HEK293 (cell line): ENCODE results near the gene KBTBD4.

Source experiments
- CTCF ChIA-PET: fragments of 350-600 bp; formaldehyde crosslinking; extraction: SDS; loops from one replicate; lab custom pipeline; 2021; ENCODE audit warnings: antibody characterized with exemption; lab: Yijun Ruan, JAX
- POLR2A ChIA-PET: fragments of 300-600 bp; formaldehyde crosslinking; extraction: SDS; loops from one replicate; lab custom pipeline; 2020; ENCODE audit warnings: antibody characterized with exemption, inconsistent platforms; lab: Yijun Ruan, JAX
- H3K27ac ChIP-seq: fragments of 200-500 bp; sonication (Bioruptor generic); 2 replicates; pipeline ENCODE4 v1.5.1; 2014; ENCODE audit warnings: low read depth, low read length, control low read depth, inconsistent platforms; ENCODE audit errors: extremely low read depth
- H3K36me3 ChIP-seq, 2 experiments: fragments of 200-500 bp in 1 of 2; sonication (Bioruptor generic) in 1 of 2; 1 replicate in 1 of 2; 2 replicates in 1 of 2; pipeline ENCODE4 v1.5.1; 2014 to 2017; ENCODE audit warnings: inconsistent platforms in 2 of 2, low read length in 2 of 2; ENCODE audit not compliant: control insufficient read depth in 2 of 2, insufficient read depth in 1 of 2
- H3K4me1 ChIP-seq: fragments of 200-500 bp; sonication (Bioruptor generic); 2 replicates; pipeline ENCODE4 v1.5.1; 2014; ENCODE audit warnings: mild to moderate bottlenecking, low read length, inconsistent platforms; ENCODE audit not compliant: control insufficient read depth, insufficient read depth
- H3K4me3 ChIP-seq: 2 replicates; pipeline ENCODE4 v1.5.1; 2011; ENCODE audit warnings: low read depth, mild to moderate bottlenecking, control low read depth, low read length, moderate library complexity
- H3K9me3 ChIP-seq: fragments of 200-500 bp; sonication (Bioruptor generic); 2 replicates; pipeline ENCODE4 v1.5.1; 2014; ENCODE audit warnings: low read depth, low read length, inconsistent platforms; ENCODE audit not compliant: control insufficient read depth, insufficient read depth
- FEZF1 ChIP-seq: fragments of 450-650 bp; formaldehyde crosslinking; IDR thresholded peaks from 2 replicates; pipeline ENCODE4 v1.5.1; 2016; ENCODE audit warnings: missing biosample characterization, missing genetic modification characterization
- SCRT2 ChIP-seq: fragments of 450-650 bp; formaldehyde crosslinking; IDR thresholded peaks from 2 replicates; pipeline ENCODE4 v1.5.1; 2016; ENCODE audit warnings: missing biosample characterization, missing genetic modification characterization
- SP2 ChIP-seq: fragments of 450-650 bp; formaldehyde crosslinking; IDR thresholded peaks from 2 replicates; pipeline ENCODE4 v1.5.1; 2016; ENCODE audit warnings: missing biosample characterization, missing genetic modification characterization
- WT1 ChIP-seq: fragments of 450-650 bp; formaldehyde crosslinking; IDR thresholded peaks from 2 replicates; pipeline ENCODE4 v1.5.1; 2016; ENCODE audit warnings: missing biosample characterization, missing genetic modification characterization
- ZBTB17 ChIP-seq: fragments of 450-650 bp; formaldehyde crosslinking; IDR thresholded peaks from 2 replicates; pipeline ENCODE4 v1.5.1; 2016; ENCODE audit warnings: missing biosample characterization, missing genetic modification characterization
- ZBTB8A ChIP-seq: fragments of 450-650 bp; formaldehyde crosslinking; IDR thresholded peaks from 2 replicates; pipeline ENCODE4 v1.5.1; 2016; ENCODE audit warnings: missing biosample characterization, missing genetic modification characterization
- ZNF214 ChIP-seq: fragments of 450-650 bp; formaldehyde crosslinking; IDR thresholded peaks from 2 replicates; pipeline ENCODE4 v1.5.1; 2017; ENCODE audit warnings: missing biosample characterization, mild to moderate bottlenecking, missing genetic modification characterization, borderline replicate concordance
- ZNF791 ChIP-seq: fragments of 450-650 bp; formaldehyde crosslinking; IDR thresholded peaks from 2 replicates; pipeline ENCODE4 v1.5.1; 2016; ENCODE audit warnings: missing biosample characterization, missing genetic modification characterization
- ZSCAN16 ChIP-seq: fragments of 450-650 bp; formaldehyde crosslinking; IDR thresholded peaks from 2 replicates; pipeline ENCODE4 v1.5.1; 2016; ENCODE audit warnings: missing biosample characterization, missing genetic modification characterization
- TF ChIP-seq, protein P1 (sequence below): fragments of 450-650 bp; formaldehyde crosslinking; IDR thresholded peaks from 2 replicates; pipeline ENCODE4 v1.5.1; 2017; ENCODE audit warnings: missing biosample characterization, missing genetic modification characterization
- TF ChIP-seq, protein P2 (sequence below): fragments of 450-650 bp; formaldehyde crosslinking; IDR thresholded peaks from 2 replicates; pipeline ENCODE4 v1.5.1; 2017; ENCODE audit warnings: missing biosample characterization, mild to moderate bottlenecking, missing genetic modification characterization, moderate library complexity
- TF ChIP-seq, protein P3 (sequence below): fragments of 450-650 bp; formaldehyde crosslinking; IDR thresholded peaks from 2 replicates; pipeline ENCODE4 v1.5.1; 2016; ENCODE audit warnings: missing biosample characterization, missing genetic modification characterization
- TF ChIP-seq, protein P4 (sequence below): fragments of 450-650 bp; formaldehyde crosslinking; conservative IDR thresholded peaks from 2 replicates; pipeline ENCODE4 v1.5.1; 2016; ENCODE audit warnings: low read depth, missing biosample characterization, missing genetic modification characterization
- TF ChIP-seq, protein P5 (sequence below): fragments of 450-650 bp; formaldehyde crosslinking; IDR thresholded peaks from 2 replicates; pipeline ENCODE4 v1.5.1; 2017; ENCODE audit warnings: missing biosample characterization, missing genetic modification characterization
- TF ChIP-seq, protein P6 (sequence below): fragments of 450-650 bp; formaldehyde crosslinking; IDR thresholded peaks from 2 replicates; pipeline ENCODE4 v1.5.1; 2017; ENCODE audit warnings: missing biosample characterization, missing genetic modification characterization
- TF ChIP-seq, protein P7 (sequence below): fragments of 450-650 bp; formaldehyde crosslinking; IDR thresholded peaks from 2 replicates; pipeline ENCODE4 v1.5.1; 2017; ENCODE audit warnings: missing biosample characterization, missing genetic modification characterization

Gene KBTBD4

DNA sequence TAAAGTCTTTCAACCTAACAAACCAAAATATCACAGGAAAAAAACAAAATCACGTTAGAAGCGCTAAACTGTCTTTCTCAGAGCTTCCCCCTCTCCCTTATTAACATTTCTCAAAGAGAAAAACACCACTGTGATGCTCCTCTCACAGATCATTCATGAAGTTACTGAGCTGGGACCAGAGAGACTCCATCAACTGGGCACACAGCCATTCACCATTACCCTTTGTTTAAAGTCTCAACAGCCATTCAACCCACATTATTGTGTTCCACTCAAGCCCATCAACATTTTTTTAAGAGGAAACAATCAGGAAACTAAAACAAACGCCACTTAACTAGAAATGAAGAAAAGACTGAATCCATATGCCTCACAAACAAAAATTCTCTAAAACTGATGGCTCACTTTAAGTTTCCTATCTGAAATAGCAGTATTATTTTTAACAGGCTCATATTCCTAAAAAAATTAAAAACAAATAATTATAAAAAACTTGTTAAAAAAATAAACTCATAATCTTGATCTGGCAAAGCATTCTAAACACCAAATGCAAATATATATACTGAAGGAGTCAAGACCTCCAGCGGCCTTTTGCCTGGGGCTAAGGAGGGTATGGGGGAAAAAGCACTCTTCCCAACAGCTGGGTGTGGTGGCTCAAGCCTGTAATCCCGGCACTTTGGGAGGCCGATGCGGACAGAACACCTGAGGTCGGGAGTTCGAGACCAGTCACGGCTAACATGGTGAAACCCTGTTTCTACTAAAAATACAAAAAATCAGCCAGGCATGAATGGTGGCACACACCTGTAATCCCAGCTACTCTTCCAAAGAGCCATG lies 39.8 kb downstream of the KBTBD4 start:
- ChIA-PET CTCF (interaction anchor here (1.2 to 2.1 kb wide), 3 partner anchors 13 to 15 kb away, joined by 3 to 12 read pairs (median 6); partner anchors contain the start of gene CELF1), POLR2A (interaction anchor here (0.9 to 1.3 kb wide), 2 partner anchors 14 to 30 kb away, joined by 3 read pairs; partner anchors contain the start of gene CELF1)
- H3K4me3 ChIP-seq: no peak overlapping the region
- TF ChIP-seq, protein P1, sequence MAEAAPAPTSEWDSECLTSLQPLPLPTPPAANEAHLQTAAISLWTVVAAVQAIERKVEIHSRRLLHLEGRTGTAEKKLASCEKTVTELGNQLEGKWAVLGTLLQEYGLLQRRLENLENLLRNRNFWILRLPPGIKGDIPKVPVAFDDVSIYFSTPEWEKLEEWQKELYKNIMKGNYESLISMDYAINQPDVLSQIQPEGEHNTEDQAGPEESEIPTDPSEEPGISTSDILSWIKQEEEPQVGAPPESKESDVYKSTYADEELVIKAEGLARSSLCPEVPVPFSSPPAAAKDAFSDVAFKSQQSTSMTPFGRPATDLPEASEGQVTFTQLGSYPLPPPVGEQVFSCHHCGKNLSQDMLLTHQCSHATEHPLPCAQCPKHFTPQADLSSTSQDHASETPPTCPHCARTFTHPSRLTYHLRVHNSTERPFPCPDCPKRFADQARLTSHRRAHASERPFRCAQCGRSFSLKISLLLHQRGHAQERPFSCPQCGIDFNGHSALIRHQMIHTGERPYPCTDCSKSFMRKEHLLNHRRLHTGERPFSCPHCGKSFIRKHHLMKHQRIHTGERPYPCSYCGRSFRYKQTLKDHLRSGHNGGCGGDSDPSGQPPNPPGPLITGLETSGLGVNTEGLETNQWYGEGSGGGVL (tag by site-specific recombination): no peak
- TF ChIP-seq SP2 (tag by site-specific recombination) (no peak), ZSCAN16 (0 out of 2 replicates have a peak, but pooled peaks have one; percentile 17), ZBTB8A (tag by site-specific recombination) (no peak), ZNF214 (tag by site-specific recombination) (no peak), FEZF1 (tag by site-specific recombination) (peak; percentile 58), WT1 (tag by site-specific recombination) (no peak), ZBTB17 (tag by site-specific recombination) (no peak), SCRT2 (tag by site-specific recombination) (no peak), ZNF791 (tag by site-specific recombination) (no peak)
- TF ChIP-seq, protein P2, sequence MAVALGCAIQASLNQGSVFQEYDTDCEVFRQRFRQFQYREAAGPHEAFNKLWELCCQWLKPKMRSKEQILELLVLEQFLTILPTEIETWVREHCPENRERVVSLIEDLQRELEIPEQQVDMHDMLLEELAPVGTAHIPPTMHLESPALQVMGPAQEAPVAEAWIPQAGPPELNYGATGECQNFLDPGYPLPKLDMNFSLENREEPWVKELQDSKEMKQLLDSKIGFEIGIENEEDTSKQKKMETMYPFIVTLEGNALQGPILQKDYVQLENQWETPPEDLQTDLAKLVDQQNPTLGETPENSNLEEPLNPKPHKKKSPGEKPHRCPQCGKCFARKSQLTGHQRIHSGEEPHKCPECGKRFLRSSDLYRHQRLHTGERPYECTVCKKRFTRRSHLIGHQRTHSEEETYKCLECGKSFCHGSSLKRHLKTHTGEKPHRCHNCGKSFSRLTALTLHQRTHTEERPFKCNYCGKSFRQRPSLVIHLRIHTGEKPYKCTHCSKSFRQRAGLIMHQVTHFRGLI (tag by site-specific recombination): no peak
- TF ChIP-seq, protein P3, sequence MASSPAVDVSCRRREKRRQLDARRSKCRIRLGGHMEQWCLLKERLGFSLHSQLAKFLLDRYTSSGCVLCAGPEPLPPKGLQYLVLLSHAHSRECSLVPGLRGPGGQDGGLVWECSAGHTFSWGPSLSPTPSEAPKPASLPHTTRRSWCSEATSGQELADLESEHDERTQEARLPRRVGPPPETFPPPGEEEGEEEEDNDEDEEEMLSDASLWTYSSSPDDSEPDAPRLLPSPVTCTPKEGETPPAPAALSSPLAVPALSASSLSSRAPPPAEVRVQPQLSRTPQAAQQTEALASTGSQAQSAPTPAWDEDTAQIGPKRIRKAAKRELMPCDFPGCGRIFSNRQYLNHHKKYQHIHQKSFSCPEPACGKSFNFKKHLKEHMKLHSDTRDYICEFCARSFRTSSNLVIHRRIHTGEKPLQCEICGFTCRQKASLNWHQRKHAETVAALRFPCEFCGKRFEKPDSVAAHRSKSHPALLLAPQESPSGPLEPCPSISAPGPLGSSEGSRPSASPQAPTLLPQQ: no peak
- TF ChIP-seq, protein P4, sequence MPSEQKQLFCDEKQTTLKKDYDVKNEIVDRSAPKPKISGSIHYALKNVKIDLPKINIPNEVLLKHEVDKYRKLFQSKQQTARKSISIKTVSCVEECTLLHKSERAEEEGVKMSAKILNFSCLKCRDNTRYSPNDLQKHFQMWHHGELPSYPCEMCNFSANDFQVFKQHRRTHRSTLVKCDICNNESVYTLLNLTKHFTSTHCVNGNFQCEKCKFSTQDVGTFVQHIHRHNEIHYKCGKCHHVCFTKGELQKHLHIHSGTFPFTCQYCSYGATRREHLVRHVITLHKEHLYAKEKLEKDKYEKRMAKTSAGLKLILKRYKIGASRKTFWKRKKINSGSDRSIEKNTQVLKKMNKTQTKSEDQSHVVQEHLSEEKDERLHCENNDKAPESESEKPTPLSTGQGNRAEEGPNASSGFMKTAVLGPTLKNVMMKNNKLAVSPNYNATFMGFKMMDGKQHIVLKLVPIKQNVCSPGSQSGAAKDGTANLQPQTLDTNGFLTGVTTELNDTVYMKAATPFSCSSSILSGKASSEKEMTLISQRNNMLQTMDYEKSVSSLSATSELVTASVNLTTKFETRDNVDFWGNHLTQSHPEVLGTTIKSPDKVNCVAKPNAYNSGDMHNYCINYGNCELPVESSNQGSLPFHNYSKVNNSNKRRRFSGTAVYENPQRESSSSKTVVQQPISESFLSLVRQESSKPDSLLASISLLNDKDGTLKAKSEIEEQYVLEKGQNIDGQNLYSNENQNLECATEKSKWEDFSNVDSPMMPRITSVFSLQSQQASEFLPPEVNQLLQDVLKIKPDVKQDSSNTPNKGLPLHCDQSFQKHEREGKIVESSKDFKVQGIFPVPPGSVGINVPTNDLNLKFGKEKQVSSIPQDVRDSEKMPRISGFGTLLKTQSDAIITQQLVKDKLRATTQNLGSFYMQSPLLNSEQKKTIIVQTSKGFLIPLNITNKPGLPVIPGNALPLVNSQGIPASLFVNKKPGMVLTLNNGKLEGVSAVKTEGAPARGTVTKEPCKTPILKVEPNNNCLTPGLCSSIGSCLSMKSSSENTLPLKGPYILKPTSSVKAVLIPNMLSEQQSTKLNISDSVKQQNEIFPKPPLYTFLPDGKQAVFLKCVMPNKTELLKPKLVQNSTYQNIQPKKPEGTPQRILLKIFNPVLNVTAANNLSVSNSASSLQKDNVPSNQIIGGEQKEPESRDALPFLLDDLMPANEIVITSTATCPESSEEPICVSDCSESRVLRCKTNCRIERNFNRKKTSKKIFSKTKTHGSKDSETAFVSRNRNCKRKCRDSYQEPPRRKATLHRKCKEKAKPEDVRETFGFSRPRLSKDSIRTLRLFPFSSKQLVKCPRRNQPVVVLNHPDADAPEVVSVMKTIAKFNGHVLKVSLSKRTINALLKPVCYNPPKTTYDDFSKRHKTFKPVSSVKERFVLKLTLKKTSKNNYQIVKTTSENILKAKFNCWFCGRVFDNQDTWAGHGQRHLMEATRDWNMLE (tag by site-specific recombination): no peak
- TF ChIP-seq, protein P5, sequence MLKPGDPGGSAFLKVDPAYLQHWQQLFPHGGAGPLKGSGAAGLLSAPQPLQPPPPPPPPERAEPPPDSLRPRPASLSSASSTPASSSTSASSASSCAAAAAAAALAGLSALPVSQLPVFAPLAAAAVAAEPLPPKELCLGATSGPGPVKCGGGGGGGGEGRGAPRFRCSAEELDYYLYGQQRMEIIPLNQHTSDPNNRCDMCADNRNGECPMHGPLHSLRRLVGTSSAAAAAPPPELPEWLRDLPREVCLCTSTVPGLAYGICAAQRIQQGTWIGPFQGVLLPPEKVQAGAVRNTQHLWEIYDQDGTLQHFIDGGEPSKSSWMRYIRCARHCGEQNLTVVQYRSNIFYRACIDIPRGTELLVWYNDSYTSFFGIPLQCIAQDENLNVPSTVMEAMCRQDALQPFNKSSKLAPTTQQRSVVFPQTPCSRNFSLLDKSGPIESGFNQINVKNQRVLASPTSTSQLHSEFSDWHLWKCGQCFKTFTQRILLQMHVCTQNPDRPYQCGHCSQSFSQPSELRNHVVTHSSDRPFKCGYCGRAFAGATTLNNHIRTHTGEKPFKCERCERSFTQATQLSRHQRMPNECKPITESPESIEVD (tag by site-specific recombination): peak; percentile 94
- TF ChIP-seq, protein P6, sequence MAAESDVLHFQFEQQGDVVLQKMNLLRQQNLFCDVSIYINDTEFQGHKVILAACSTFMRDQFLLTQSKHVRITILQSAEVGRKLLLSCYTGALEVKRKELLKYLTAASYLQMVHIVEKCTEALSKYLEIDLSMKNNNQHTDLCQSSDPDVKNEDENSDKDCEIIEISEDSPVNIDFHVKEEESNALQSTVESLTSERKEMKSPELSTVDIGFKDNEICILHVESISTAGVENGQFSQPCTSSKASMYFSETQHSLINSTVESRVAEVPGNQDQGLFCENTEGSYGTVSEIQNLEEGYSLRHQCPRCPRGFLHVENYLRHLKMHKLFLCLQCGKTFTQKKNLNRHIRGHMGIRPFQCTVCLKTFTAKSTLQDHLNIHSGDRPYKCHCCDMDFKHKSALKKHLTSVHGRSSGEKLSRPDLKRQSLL (tag by site-specific recombination): peak; percentile 69; the same call in 1 of the 2 replicates
- TF ChIP-seq, protein P7, sequence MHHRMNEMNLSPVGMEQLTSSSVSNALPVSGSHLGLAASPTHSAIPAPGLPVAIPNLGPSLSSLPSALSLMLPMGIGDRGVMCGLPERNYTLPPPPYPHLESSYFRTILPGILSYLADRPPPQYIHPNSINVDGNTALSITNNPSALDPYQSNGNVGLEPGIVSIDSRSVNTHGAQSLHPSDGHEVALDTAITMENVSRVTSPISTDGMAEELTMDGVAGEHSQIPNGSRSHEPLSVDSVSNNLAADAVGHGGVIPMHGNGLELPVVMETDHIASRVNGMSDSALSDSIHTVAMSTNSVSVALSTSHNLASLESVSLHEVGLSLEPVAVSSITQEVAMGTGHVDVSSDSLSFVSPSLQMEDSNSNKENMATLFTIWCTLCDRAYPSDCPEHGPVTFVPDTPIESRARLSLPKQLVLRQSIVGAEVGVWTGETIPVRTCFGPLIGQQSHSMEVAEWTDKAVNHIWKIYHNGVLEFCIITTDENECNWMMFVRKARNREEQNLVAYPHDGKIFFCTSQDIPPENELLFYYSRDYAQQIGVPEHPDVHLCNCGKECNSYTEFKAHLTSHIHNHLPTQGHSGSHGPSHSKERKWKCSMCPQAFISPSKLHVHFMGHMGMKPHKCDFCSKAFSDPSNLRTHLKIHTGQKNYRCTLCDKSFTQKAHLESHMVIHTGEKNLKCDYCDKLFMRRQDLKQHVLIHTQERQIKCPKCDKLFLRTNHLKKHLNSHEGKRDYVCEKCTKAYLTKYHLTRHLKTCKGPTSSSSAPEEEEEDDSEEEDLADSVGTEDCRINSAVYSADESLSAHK (tag by site-specific recombination): no peak
- no peak overlapping the region for H3K27ac ChIP-seq
- H3K4me1 ChIP-seq: peaks cover 17% of the 10 kb centered on the region
- H3K36me3 ChIP-seq: peaks cover 0 to 4% of the 10 kb centered on the region in 2 experiments; a peak in 2 of 3 replicates
- no peaks in the 10 kb centered on the region for H3K9me3 ChIP-seq
